ENCODE data around the gene GINS1. TPM values are rescaled to one million over a fixed set of nuclear protein-coding genes. Genes with fewer than 3 reads are reported as not detected.
A peak's percentile ranks its signal among the peaks of the same experiment; 100 is the strongest.

Gene GINS1
- total and polyA plus RNA-seq, 2 donors (not counting 3 experiments of a cell fraction or from before 2014, with no cell fraction given): 8.2 to 26.3 TPM

DNA sequence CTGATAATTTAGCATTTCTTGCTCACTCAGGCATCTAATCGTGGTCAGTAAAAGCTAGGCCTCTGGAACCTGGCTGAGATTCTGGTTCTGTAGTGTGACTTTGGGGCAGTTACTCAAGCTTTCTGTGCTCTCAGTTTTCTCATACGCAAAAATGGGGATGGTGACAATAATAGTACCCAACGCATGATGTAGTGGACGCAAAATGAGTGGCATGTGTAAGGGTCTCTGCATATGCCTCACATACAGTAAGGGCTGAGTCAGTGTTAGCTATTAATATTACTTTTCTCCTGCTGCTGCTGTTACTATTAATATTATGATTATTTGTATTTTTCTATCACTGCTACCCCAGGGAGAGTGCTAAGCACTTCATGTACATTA is 686 bp downstream of the GINS1 start:
- FAIRE-seq: no peak
- POLR2A ChIA-PET: no interaction called here
- intact Hi-C loops (cut with micrococcal nuclease): no loop called here

More for the DNA sequence above, 686 bp downstream of the GINS1 start:
- CTCF ChIA-PET: interaction anchor here (1.2 to 2.0 kb wide), 5 partner anchors 9 to 414 kb away, joined by 3 to 17 read pairs (median 4); partner anchors contain the start of gene PYGB
- Histone ChIP-seq H3K4me2 (ENCODE audit: insufficient read depth, low read length) (peak overlapping the region; percentile 87), H3K9ac (replicated peaks; ENCODE audit: extremely low read depth, insufficient read depth, low read length) (peak overlapping the region; percentile 93), H3K4me1 (ENCODE audit: control insufficient read depth, extremely low read depth, insufficient read depth, low read length) (peaks cover 9% of the 10 kb centered on the region), H3K36me3 (ENCODE audit: control insufficient read depth in 2 of 2, extremely low read depth in 1 of 2, insufficient read depth in 2 of 2, low read length in 2 of 2) (no peaks in the 10 kb centered on the region), H2AFZ (ENCODE audit: low read depth, low read length) (peak overlapping the region; percentile 79), H4K20me1 (replicated peaks; ENCODE audit: control insufficient read depth, extremely low read depth, insufficient read depth, low read length) (no peaks in the 10 kb centered on the region), H3K9me3 (replicated peaks; ENCODE audit: control insufficient read depth, insufficient read depth, low read length) (no peaks in the 10 kb centered on the region), H3K27ac (ENCODE audit: insufficient read depth, low read depth, low read length) (peak overlapping the region; percentile 74), H3K79me2 (ENCODE audit: control insufficient read depth, insufficient read depth, low read length) (peaks cover 37% of the 10 kb centered on the region), H3K9me1 (replicated peaks; ENCODE audit: control insufficient read depth, extremely low read depth, insufficient read depth, low read length) (no peaks in the 10 kb centered on the region), H3K27me3 (ENCODE audit: control insufficient read depth in 2 of 2, insufficient read depth in 2 of 2, low read length in 2 of 2) (no peaks in the 10 kb centered on the region), H3K4me3 (replicated peaks in 1 of 3; ENCODE audit: insufficient read depth in 1 of 3, low read depth in 1 of 3, low read length in 3 of 3) (peak overlapping the region; percentile 54 to 96 (median 80))
- no peak for DNase-seq (ENCODE audit: low read depth, low spot score)
- no TSS peak for BruUV-seq (replicated peaks)
- dilution Hi-C loops (cut with MboI; ENCODE audit: extremely low pct_ligation_motif_present, low sequenced_read_pairs): no loop called here
- TF ChIP-seq JUN (IDR thresholded peaks at IDR 0.05; ENCODE audit: borderline replicate concordance, insufficient read depth, insufficient read length, low read depth) (no peak), EZH2 (IDR thresholded peaks at IDR 0.05; ENCODE audit: borderline replicate concordance, low read depth, low read length, severe bottlenecking) (no peak), MYC (IDR thresholded peaks at IDR 0.05; ENCODE audit: low read depth, low read length) (no peak), GATA2 (IDR thresholded peaks at IDR 0.05; ENCODE audit: insufficient read depth, insufficient read length, low read depth, low read length) (no peak), FOS (IDR thresholded peaks at IDR 0.05; ENCODE audit: borderline replicate concordance, insufficient read depth, low read length) (no peak), POLR2AphosphoS5 (IDR thresholded peaks at IDR 0.05; ENCODE audit: insufficient read depth, low read depth, low read length) (no peak), POLR2A (IDR thresholded peaks at IDR 0.05; ENCODE audit: low read depth, low read length) (no peak)
- TF ChIP-seq, protein P1, sequence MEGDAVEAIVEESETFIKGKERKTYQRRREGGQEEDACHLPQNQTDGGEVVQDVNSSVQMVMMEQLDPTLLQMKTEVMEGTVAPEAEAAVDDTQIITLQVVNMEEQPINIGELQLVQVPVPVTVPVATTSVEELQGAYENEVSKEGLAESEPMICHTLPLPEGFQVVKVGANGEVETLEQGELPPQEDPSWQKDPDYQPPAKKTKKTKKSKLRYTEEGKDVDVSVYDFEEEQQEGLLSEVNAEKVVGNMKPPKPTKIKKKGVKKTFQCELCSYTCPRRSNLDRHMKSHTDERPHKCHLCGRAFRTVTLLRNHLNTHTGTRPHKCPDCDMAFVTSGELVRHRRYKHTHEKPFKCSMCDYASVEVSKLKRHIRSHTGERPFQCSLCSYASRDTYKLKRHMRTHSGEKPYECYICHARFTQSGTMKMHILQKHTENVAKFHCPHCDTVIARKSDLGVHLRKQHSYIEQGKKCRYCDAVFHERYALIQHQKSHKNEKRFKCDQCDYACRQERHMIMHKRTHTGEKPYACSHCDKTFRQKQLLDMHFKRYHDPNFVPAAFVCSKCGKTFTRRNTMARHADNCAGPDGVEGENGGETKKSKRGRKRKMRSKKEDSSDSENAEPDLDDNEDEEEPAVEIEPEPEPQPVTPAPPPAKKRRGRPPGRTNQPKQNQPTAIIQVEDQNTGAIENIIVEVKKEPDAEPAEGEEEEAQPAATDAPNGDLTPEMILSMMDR (IDR thresholded peaks at IDR 0.05; ENCODE audit: extremely low read depth in 1 of 2, insufficient read depth in 1 of 2, low read depth in 1 of 2, low read length in 2 of 2): no peak
- TF ChIP-seq, protein P2, sequence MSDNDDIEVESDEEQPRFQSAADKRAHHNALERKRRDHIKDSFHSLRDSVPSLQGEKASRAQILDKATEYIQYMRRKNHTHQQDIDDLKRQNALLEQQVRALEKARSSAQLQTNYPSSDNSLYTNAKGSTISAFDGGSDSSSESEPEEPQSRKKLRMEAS (IDR thresholded peaks at IDR 0.05; ENCODE audit: insufficient read depth, insufficient read length): no peak

All from endothelial cell of umbilical vein (primary cell).